Breast epithelium (tissue), 4 donors: ENCODE results near the gene EME2. TPM values are rescaled to one million over a fixed set of nuclear protein-coding genes. Genes with fewer than 3 reads are reported as not detected.

Source experiments
- DNase-seq, 2 donors: peaks; one replicate each; pipeline ENCODE4 v3.0.0-alpha.2; 2019; ENCODE audit warnings: low spot score in 2 of 2
- H3K27ac ChIP-seq, 2 donors: fragments of 200-600 bp; sonication (generic) in 1 of 2; one replicate each; pipeline ENCODE4 v1.5.1; 2016 to 2019; ENCODE audit warnings: mild to moderate bottlenecking in 1 of 2
- H3K27me3 ChIP-seq, 2 donors: fragments of 200-600 bp; sonication (generic) in 1 of 2; one replicate each; pipeline versions ENCODE4 v1.5.1 to v1.6.0; 2017 to 2019; ENCODE audit warnings: control low read depth in 1 of 2, mild to moderate bottlenecking in 1 of 2
- H3K36me3 ChIP-seq: fragments of 200-600 bp; one replicate; pipeline ENCODE4 v1.5.1; 2019
- H3K4me1 ChIP-seq, 2 donors: fragments of 200-600 bp; sonication (generic); one replicate each; pipeline ENCODE4 v1.5.1; 2016 to 2019; ENCODE audit warnings: control low read depth in 1 of 2
- H3K4me3 ChIP-seq, 3 donors: fragments of 200-600 bp; sonication (generic); 1 replicate in 2 of 3; 2 replicates in 1 of 3; pipeline ENCODE4 v1.5.1; 2016 to 2019; ENCODE audit warnings: mild to moderate bottlenecking in 3 of 3, moderate library complexity in 2 of 3
- H3K9me3 ChIP-seq, 2 donors: fragments of 200-600 bp; sonication (generic) in 1 of 2; one replicate each; pipeline ENCODE4 v1.5.1; 2016 to 2019; ENCODE audit warnings: control low read depth in 1 of 2
- POLR2A ChIP-seq: fragments of 450-650 bp; IDR thresholded peaks from one replicate; pipeline ENCODE4 v1.6.1; 2016; ENCODE audit warnings: antibody characterized with exemption, mild to moderate bottlenecking, moderate library complexity
- POLR2AphosphoS5 ChIP-seq, 3 donors: sonication (generic); formaldehyde crosslinking; IDR thresholded peaks; one replicate each; pipeline ENCODE4 v1.6.1; 2017; ENCODE audit warnings: antibody characterized with exemption in 3 of 3
- intact Hi-C: fragments of 100-400 bp; cut with DNase I; formaldehyde crosslinking; loops from one replicate; pipeline ENCODE4 v1.15.1; 2023; ENCODE audit warnings: low total_unique reads
- total RNA-seq, 3 donors: library from RNA; depleted of rRNA; stranded (reverse); fragments of >200 nt; gene quantifications; one replicate each; pipeline ENCODE4 v1.1.0, GENCODE V29; 2016
- TF ChIP-seq, protein P1 (sequence below), 3 donors: fragments of 450-650 bp; IDR thresholded peaks; one replicate each; pipeline ENCODE4 v1.5.1; 2016 to 2017; ENCODE audit warnings: antibody characterized with exemption in 3 of 3, mild to moderate bottlenecking in 3 of 3, moderate library complexity in 3 of 3

Gene EME2
- total RNA-seq, 3 donors from 2014 or later: 4.6 to 17.4 (median 14.0) TPM

DNA sequence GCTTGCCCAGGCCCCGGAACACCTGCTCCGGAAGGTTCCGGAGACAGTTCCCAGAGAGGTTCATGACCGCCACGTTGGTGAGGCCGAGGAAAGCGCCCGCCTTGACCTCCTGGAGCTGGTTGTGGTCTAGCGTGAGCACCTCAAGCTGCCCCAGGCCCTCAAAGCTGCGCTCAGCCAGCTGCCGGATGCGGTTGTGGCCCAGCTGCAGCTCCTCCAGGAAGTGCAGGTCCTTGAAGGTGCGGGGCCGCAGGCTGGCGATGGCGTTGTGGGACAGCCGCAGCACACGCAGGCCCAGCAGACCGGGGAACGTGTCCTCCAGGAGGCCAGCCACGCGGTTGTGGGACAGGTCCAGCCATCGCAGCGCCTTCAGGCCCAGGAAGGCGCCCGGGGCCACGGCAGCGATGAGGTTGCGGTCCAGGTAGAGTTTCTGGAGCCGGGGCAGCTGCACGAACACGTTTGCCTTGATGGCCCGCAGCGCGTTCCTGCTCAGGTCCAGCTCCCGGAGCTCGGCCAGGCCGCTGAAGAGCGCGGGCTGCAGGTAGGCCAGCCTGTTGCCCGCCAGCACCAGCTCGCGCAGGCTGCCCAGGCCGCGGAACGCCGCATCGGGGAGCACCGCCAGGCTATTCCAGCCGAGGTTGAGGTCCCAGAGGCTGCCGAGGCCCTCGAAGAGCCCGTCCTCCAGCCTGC is 18.8 kb downstream of the EME2 start:
- Histone ChIP-seq H3K4me3 (no peak overlapping the region), H3K36me3 (no peaks in the 10 kb centered on the region), H3K27me3 (no peaks in the 10 kb centered on the region), H3K4me1 (peaks cover 0 to 13% of the 10 kb centered on the region in 2 donors), H3K27ac (no peak overlapping the region), H3K9me3 (no peaks in the 10 kb centered on the region)
- no peak for DNase-seq
- TF ChIP-seq, protein P1, sequence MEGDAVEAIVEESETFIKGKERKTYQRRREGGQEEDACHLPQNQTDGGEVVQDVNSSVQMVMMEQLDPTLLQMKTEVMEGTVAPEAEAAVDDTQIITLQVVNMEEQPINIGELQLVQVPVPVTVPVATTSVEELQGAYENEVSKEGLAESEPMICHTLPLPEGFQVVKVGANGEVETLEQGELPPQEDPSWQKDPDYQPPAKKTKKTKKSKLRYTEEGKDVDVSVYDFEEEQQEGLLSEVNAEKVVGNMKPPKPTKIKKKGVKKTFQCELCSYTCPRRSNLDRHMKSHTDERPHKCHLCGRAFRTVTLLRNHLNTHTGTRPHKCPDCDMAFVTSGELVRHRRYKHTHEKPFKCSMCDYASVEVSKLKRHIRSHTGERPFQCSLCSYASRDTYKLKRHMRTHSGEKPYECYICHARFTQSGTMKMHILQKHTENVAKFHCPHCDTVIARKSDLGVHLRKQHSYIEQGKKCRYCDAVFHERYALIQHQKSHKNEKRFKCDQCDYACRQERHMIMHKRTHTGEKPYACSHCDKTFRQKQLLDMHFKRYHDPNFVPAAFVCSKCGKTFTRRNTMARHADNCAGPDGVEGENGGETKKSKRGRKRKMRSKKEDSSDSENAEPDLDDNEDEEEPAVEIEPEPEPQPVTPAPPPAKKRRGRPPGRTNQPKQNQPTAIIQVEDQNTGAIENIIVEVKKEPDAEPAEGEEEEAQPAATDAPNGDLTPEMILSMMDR (IDR thresholded peaks at IDR 0.05): no peak
- no peak for TF ChIP-seq POLR2A
- TF ChIP-seq POLR2AphosphoS5 (IDR thresholded peaks at IDR 0.05): no peak
- intact Hi-C loops: no loop called here

DNA sequence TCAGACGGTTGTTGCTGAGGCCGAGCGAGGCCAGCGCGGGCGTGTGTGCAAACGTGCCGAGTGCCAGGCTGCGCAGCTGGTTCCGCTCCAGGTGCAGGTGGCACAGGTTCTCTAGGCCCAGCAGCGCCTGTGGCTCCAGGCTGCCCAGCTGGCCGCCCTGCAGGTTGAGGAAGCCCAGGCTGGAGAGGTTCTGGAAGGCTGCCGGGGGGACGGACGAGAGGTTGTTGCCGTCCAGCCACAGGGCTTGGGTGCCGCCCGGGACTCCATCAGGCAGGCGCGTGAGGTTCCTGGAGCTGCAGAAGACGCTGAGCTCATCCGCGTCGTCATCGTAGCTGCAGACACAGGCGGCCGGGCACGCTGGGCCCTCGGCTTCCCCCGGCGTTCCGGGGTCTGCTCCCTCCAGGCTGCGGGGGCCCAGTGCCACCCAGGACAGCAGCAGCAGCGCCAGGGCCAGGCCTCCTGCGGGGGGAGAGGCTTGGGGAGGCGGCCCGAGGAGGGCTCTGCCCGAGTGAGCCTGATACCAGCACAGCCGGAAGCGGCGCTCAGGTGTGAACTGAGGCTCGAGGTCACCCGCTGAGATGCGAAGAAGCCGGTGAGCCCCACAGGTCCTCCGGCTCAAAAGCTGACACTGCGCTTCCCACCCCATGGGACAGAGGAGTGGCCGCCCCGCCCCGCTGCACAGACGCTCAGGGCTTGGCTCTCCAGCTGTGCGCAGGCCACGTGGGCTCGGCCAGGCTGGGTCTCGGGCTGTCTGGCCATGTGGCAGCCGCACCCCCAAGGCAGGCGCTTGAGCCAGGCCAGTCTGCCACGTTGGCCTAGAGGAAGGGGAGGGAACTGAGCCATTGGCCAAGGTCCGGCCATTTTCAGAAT is 19.6 kb downstream of the EME2 start:
- Histone ChIP-seq H3K9me3 (no peaks in the 10 kb centered on the region), H3K4me3 (no peak overlapping the region), H3K4me1 (peaks cover 0 to 13% of the 10 kb centered on the region in 2 donors), H3K36me3 (no peaks in the 10 kb centered on the region), H3K27me3 (no peaks in the 10 kb centered on the region), H3K27ac (no peak overlapping the region)
- intact Hi-C loops: no loop called here
- no peak for DNase-seq
- TF ChIP-seq POLR2A (no peak), POLR2AphosphoS5 (IDR thresholded peaks at IDR 0.05) (no peak)
- TF ChIP-seq, protein P1 (IDR thresholded peaks at IDR 0.05): no peak

DNA sequence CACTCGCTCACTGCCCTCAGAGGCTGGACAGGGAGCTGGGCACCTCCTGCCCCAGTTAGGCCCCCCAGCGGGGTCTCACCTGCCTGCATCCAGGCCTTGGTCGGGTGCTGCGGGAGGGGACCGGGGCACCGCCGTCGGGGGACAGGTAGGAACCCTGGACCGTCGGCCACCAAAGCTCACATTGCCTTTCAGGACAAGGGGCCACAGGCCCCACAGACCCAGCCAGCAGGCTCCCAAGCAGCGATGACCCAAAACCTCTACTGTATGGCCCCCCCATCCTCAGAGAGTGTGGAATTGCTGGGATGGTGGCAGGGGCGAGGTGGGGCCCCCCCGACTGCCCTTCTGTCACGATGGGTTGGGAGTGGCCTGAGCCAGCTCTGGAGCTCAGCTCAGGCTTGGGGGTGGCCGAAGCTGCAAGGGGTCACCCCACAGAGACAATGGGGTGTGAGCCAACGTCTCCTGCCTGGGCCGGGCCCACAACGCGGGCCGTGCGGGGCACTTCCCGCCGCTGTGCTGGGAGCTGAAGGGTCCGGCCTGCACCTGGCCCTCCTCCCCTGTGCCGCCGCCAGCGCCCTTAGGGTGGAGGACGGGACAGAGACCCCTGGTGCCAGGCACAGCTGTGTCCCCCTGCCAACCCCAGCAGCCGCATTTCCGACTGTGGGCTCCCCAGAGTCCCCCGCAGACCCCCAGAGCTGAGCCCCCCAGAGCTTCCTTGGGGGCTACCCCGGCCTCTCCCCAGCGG is 20.4 kb downstream of the EME2 start:
- no peak for DNase-seq
- TF ChIP-seq POLR2A (no peak), POLR2AphosphoS5 (IDR thresholded peaks at IDR 0.05) (no peak)
- TF ChIP-seq, protein P1 (IDR thresholded peaks at IDR 0.05): no peak
- no peak overlapping the region for H3K27ac ChIP-seq
- peaks cover 0 to 2% of the 10 kb centered on the region in 2 donors for H3K9me3 ChIP-seq
- H3K4me3 ChIP-seq: no peak overlapping the region
- H3K4me1 ChIP-seq: peaks cover 0 to 13% of the 10 kb centered on the region in 2 donors
- H3K27me3 ChIP-seq: no peaks in the 10 kb centered on the region
- H3K36me3 ChIP-seq: no peaks in the 10 kb centered on the region
- intact Hi-C loops: no loop called here

DNA sequence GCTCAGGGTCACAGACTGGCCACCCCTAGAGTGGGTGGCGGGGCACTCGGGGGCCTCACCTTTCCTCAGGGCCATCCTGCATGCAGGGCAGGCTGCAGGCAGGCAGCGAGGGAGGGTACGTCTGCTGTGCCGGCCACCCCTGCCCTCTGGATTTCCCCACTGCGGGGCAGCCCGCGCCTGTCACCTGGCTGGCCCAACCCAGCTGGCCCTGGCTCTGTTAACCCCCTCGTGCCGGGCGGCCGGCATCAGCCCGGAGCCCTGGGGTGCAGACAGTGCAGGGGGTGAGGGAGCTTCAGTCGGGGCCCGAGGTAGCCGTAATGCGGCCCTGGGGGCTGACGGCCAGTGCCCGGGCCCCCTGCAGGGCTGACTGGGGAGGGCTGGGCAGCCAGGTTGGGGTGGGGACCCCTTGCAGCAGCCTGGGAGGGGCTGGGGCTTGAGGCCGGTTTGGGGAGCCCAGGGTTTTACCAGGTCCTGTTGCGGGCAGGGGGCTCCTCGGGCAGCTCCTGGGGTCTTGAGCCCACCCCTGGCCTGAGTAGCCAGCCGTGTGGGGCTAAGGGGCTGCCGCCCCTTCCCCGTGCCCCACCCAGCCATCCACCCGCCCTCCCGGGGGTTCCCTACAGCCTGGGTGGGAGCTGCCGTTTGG is 21.1 kb downstream of the EME2 start, which contains the start of gene IGFALS:
Gene IGFALS (minus strand): TSS at position 128 of the 643 bp plus-strand sequence. CDS start 53 bp downstream, at position 75.
- no peaks in the 10 kb centered on the region for H3K36me3 ChIP-seq
- H3K4me3 ChIP-seq: peak within 1 kb of the TSS in 1 of 3 donors; percentile 23
- no peak within 1 kb of the TSS for H3K27ac ChIP-seq
- peaks cover 0 to 13% of the 10 kb centered on the region in 2 donors for H3K4me1 ChIP-seq
- no peak for DNase-seq
- no peaks in the 10 kb centered on the region for H3K27me3 ChIP-seq
- intact Hi-C loops: no loop called here
- no peak for TF ChIP-seq POLR2A
- TF ChIP-seq, protein P1 (IDR thresholded peaks at IDR 0.05): no peak
- no peak for TF ChIP-seq POLR2AphosphoS5 (IDR thresholded peaks at IDR 0.05)
- peaks cover 0 to 5% of the 10 kb centered on the region in 2 donors for H3K9me3 ChIP-seq
